ENCODE data around the gene TM9SF4.
"Not testable (repeated sequence)": the region's sequence is repeated elsewhere in the genome, so short reads cannot be mapped to it uniquely, and the experiment has no call there.

The TM9SF4 gene

DNA sequence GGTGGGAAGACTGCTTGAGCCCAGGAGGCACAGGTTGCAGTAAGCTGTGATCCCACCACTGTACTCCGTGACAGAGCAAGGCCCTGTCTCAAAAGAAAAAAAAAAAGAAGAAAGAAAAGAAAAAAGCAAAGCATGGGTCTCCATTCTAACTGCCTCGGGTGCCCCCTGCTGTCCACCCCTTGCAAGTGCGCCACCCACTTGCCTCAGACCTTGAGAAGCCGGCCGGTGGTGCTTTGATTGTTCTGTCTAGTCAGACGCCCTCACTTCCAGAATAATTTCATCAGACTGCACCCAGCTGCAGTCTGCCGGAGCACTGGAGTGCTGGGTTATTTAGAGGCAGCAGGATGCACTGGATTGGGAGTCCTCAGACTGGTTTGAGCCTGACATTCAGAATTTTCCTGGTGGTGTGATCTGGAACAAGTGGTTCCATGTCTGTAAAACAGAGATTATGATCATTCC, 17.6 kb upstream of the TM9SF4 start:
- no peak for DNase-seq (ENCODE audit: low read depth)

DNA sequence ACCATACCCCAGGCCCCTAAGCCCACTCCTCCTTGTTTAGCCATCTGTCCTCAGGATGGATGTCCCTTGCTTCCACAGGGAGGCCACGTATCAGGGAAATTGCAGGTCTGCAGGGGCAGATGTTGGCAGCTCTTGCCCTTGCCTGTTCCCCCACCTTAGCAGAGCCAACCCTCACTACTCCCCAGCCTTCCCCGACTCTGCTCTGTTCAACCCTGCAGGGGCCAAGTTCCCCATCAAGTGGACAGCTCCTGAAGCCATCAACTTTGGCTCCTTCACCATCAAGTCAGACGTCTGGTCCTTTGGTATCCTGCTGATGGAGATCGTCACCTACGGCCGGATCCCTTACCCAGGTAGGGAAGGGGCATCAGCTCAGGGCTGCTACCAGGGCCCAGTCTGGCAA, 10.7 kb upstream of the TM9SF4 start:
- DNase-seq (ENCODE audit: low read depth) = no peak

DNA sequence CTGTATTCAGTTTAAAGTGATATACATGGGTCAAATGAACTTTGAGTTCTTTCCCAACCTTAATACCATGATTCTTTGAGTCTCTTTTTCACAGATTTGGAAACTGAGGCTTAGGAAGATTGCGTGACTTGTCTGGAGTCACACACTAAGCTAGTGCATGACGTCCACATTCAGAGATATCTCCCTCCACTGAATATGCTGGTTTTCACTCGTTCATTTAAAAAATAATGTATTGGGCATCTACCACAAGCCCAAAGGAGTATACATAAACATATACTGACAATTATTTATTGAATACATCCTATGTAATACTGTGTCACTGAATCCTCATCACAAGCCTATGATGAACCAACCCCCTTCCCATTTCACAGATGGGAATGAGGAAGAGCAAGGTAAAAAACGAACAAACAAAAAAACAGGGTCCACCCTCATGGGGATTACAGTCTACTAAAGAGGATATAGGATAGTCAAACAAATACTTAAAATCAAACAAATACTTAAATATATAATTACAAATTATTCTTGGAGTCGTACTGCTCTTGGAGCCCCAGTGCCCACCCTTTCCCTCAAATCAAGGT, 611 bp upstream of the TM9SF4 start:
- no peak for DNase-seq (ENCODE audit: low read depth)

DNA sequence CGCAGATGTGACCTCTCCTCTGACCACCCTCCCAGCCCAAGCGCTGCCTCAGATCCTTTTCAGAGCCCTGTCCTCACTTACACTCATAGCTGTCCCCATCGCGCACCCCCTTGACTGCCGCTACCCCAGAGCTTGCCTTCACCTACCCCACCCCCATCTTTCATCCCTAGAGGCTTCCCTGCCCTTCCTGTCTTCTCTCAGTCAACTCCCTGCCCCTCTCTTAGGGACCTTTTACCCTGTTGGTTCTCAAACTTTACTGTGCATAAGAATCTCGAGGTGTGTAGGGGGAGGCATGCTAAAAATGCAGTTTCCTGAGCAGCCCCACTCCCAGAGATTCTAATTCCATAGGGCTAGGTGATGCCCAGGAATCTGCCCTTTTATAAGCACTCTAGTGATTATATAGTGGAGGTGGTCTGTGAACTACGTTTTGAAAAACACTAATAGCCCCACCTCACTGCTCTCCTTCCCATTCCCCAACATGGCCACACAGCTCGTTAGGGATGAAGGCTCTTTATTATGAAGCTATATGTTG, 725 bp downstream of the TM9SF4 start:
- DNase-seq (ENCODE audit: low read depth) = no peak

DNA sequence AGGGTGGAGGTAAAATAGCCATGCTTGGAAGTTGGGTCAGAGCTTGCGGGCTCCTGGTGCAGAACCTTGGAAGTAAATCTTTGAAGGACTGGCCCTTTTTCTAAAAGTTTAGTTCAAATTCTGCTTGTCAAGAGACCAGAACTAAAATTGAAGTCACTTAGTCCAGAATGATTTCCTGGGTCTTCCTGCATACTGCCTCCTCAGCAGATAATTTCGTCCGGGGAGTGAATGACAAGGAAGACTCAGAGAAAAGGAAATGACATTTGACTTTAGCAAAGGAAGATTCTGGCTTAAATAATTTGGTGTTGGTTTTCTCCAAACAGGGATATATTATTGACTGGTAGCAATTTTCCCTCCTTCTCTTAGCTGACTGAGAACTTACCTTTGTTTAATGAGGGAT, 1.2 kb downstream of the TM9SF4 start:
- DNase-seq (ENCODE audit: low read depth) = no peak

DNA sequence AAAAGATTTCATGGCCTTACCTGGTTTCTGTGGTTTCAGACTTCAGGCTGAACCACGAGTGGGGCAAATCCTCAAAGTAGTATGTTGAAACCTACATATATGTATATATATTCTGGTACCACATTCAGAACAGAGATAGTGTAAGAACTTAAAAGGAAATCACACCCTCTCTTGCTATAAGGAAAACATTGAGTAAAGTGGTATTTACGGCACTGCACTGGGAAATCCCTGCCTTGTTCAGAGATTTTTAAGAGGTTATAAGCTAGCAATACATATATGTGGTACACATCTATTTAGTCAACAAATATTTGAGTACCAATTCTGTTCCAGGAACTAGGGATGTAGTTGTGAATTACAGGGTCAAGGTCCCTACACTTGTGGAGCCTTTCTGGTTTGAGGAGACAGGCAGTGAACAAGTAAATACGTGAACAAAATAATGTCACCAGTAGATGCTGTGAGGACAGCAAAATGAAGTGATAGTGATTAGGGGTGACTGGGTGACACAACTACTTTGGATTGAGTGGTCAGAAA, 1.7 kb downstream of the TM9SF4 start:
- no peak for DNase-seq (ENCODE audit: low read depth)

DNA sequence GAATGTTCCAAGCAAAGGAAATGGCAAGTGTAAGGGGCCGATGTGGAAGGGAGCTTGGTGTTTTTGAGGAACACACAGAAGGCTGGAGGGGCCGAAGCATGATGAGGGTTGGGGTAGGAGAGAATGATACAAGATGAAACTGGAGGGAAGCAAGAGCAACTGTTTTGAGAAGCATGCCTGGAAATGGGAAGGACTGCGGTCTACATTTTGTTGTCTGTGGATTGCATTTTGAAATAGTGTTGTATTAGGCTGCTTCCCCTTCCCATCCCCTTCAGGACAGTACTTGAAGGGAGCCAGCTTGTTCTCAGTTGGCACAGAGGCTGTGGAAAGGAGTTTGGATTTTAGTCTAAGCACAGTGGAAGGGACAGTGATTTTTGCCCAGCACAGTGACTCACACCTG, 2.2 kb downstream of the TM9SF4 start:
- no peak for DNase-seq (ENCODE audit: low read depth)

DNA sequence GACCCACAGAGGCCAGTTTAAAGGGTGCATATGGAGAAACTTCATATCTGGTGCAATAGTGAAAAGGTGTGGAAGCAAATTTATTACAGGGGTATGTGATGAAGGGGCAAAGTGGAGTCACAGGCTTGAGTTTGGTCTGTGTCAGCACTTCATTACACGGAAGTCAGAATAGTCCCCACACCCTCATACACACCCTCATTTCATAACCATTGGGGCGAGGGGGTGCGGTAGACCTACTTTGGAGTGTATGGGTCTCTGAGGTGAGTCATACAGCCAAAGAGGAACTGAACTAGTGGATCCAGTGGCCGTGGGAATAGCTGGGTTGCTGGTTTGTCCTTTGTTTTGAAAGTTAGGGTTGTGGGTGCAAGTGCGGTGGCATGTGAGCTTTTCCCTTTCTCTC, 3.3 kb downstream of the TM9SF4 start:
- DNase-seq (ENCODE audit: low read depth) = no peak

DNA sequence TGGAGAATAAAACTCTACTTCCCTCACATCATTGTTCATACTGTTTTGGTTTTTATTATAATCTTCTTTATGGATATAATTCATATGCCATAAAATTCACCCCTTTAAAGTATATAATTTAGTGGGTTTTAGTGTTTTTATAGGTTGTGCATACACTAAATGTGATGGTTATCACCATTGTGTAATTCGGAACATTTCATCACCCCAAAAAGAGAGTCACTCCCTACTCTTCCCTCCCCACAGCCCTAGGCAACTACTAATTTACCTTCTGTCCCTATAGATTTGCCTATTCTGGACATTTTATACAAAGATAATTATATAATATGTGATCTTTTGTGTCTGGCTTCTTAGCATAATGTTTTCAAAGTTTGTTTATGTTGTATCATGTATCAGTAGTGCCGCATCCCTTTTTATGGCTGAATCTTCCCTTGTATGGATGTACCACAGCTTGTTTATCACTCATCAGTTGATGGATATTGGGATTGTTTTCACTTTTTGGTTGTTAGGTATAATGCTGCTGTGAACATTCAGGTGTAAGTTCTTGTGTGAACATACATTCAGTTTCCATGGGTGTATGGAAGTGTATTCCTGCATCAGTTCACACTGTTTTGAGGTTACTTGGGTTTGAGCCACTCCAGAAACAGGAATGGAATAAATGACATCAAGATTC, 4.2 kb downstream of the TM9SF4 start:
- DNase-seq (ENCODE audit: low read depth) = no peak

DNA sequence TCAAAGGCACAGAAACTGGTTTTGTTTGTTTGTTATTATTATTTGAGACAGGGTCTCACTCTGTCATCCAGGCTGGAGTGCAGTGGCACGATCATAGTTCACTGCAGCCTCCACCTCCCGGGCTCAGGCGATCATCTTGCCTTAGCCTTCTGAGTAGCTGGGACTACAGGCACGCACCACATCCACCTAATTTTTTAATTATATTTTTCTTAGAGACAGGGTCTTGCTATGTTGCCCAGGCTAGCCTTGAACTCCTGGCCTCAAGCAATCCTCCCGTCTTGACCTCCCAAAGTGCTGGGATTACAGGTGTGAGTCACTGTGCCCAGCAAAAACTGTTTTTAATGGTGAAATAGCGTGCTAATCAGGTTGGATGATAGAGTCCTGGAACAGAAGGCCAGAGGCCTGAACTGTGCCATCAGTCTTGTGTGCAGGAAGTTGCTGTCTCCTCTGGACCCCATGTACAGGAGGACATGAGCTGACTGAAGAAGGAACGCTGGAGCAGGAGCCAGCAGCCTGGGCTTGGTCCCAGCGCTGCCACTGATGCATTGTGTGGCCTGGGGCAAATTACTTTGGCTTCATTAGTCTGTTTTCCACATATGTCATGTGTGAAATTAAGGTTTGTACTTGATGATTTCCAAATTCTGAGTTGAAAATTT, 4.9 kb downstream of the TM9SF4 start:
- no peak for DNase-seq (ENCODE audit: low read depth)

DNA sequence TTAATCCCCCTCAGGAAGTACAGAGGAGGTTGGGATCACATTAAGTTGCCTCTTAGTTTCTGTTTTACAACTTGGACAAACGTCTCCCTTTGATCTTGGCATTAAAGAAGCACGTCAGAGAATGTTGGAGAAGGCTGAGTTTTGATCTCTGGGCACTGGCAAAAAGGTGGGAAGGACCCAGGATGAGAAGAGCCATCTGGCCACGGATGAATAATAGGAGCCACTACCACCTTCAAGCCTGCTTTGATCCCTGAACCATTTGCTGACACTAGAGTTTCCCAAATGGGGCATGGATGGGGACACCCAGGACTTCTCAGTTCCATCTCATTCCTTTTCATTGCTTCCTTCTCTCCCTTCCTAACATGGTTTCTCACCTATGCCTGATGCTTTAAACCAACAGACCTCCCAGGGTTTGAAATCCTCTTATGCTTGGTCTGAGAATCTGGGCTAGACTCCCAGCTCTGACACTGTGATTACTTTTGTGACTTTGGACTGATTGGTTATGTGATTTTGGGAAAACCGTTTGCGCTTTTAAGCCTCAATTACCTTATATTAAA, 5.8 kb downstream of the TM9SF4 start:
- no peak for DNase-seq (ENCODE audit: low read depth)

DNA sequence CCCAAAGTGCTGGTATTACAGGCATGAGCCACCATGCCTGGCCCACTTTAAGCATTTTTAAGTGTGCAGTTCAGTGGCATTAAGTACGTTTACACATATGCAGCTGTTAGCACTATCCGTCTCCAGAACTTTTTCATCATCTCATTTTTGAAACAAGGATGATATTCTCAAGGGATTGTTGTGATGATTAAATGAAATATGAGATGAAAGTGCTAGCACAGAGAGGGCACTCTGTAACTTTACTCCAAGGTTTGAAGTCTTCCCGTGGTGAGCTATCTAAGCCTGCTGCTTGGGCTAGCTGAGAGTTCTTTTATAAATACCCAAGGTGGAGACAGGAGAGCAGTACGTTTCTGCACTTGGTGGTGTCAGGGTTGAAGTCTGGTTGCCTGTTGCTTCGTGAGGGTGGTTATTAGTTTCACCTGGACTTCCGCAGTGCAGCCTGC, 6.6 kb downstream of the TM9SF4 start:
- DNase-seq (ENCODE audit: low read depth) = no peak

DNA sequence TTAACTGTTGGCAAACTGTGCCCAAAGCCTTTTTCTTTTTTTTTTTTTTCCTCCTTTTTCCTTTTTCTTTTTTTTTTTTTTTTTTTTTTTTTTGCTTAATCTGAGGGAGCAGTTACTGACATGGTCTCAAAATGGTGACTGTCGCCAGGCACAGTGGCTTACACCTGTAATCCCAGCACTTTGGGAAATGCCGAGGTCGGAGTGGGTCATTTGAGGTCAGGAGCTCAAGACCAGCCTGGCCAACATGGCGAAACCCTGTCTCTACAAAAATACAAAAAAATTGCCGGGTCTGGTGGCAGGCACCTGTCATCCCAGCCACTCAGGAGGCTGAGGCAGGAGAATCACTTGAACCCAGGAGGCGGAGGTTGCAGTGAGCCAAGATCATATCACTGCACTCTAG, 7.3 kb downstream of the TM9SF4 start:
- not testable (repeated sequence) for DNase-seq (ENCODE audit: low read depth)

DNA sequence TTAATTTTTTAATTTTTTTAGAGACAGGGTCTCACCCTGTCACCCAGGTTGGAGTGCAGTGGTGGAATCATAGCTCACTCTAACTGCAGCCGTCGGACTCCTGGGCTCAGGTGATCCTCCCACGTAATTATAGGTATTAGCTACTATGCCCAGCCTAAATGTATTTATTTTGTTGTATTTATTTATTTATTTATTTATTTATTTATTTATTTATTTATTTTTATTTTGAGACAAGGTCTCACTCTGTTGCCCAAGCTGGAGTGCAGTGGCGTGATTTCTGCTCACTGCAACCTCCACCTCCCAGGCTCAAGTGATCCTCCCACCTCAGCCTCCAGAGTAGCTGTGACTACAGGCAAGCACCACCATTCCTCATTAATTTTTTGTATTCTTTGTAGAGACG, 8.9 kb downstream of the TM9SF4 start:
- not testable (repeated sequence) for DNase-seq (ENCODE audit: low read depth)

DNA sequence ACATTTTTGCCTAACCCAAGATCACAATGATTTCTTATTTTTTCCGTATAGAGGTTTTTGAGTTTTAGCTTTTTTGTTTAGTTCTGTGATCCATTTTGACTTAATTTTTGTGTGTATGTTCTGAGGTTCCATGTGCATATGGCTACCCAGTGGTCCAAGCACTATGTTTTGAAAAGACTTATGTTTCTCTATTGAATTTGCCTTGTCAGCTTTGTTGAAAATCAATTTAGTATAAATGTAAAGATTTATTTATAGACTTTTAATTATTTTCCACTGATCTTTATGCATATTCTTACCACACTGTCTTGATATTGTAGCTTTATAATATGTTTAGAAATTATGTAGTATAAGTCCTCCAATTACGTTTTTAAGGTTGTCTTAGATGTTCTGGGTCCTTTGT, 10.2 kb downstream of the TM9SF4 start:
- DNase-seq (ENCODE audit: low read depth) = no peak

DNA sequence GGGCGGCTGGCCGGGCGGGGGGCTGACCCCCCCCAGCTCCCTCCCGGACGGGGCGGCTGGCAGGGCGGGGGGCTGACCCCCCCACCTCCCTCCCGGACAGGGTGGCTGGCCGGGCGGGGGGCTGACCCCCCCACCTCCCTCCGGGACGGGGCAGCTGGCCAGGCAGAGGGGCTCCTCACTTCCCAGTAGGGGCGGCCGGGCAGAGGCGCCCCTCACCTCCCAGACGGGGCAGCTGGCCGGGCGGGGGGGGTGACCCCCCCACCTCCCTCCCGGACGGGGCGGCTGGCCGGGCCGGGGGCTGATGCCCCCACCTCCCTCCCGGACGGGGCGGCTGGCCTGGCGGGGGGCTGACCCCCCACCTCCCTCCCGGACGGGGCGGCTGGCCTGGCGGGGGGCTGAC, 12.4 kb downstream of the TM9SF4 start:
- not testable (repeated sequence) for DNase-seq (ENCODE audit: low read depth)

DNA sequence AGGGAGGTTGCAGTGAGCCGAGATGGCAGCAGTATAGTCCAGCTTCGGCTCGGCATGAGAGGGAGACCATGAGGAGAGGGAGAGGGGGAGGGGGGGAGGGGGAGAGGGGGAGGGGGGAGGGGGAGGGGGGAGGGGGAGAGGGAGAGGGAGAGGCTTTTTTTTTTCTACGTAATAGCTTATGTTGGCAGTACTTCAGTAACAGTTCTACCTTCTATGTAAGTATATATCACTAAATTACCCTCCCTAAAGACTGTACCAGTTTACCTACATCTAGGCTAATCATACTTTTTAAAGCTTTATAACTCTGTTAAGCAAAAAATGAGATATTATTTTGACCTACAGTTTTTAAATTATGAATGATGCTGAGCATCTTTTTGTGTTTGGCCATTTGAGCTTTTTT, 13.6 kb downstream of the TM9SF4 start:
- no peak for DNase-seq (ENCODE audit: low read depth)

DNA sequence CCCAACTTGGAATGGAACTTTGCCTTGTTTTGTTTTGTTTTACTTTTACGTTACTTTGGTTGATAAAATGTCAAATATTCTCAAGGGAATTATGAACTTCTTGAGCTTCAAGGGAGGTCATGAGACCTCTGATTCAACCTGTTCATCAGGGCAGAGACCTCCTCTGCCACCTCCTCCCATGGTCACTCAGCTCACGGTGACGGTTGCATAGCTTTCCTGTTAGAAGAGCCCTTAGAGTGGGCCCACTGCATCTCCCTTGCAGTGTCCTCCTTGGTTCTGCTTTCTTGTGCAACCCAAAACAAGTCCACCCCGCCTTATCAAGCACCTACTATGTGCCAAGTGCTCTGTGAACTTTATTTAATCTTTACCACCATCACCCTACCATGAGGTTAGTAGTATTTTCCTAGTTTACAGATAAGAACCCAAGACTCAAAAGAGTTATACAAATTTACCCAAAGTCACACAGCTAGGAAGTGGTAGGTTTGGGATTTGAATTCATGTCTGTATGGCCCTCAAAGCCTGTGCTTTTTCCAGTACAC, 15.5 kb downstream of the TM9SF4 start:
- no peak for DNase-seq (ENCODE audit: low read depth)

DNA sequence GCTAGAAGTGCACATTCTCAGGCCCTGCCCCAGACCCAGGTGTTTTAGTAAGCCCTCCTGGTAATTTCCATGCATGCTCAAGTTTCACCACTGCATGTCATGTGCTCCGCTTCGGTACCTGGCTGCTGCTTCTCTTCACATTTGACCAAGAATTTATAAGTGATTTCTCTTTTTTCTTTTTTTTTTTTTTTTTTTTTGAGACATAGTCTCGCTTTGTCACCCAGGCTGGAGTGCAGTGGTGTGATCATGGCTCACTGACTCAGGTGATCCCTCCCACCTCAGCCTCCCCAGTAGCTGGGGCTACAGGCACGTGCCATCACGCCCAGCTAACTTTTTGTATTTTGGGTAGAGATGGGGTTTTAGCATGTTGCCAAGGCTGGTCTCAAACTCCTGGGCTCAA, 16.0 kb downstream of the TM9SF4 start:
- no peak for DNase-seq (ENCODE audit: low read depth)

DNA sequence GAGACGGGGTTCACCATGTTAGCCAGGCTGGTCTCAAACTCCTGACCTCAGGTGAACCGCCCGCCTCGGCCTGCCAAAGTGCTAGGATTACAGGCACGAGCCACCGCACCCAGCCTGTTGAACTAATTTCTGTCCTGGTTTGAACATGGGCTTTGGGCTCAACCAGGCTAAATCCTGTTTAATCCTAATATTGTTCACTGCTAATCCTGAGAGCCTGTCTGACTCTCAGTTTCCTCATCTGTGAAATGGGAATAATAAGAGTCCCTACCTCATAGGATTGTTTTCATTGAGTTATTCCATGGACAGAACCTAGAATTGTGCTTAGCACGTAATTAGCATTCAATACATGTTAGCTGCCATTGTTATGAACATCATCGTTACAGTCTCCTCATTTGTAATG, 17.4 kb downstream of the TM9SF4 start:
- no peak for DNase-seq (ENCODE audit: low read depth)

DNA sequence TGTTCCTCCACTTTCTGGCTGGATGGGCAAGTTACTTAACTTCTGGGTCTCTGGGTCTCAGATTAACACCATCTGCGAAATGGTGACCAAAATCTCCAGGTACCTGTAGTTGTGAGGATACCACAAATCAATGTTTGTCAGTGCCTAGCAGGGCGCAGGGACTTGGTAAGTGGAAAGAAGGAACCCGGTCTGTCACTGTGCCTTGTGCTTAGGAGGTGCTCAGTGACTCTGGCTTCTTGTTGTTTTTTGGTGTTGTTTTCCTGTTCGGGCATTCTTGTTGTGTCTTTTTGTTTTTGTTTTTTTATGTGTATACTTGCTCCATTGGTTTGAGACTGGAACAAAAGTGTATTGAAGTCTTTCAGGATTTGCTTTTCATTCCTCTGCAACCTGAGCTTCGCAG, 17.8 kb downstream of the TM9SF4 start:
- DNase-seq (ENCODE audit: low read depth) = no peak

DNA sequence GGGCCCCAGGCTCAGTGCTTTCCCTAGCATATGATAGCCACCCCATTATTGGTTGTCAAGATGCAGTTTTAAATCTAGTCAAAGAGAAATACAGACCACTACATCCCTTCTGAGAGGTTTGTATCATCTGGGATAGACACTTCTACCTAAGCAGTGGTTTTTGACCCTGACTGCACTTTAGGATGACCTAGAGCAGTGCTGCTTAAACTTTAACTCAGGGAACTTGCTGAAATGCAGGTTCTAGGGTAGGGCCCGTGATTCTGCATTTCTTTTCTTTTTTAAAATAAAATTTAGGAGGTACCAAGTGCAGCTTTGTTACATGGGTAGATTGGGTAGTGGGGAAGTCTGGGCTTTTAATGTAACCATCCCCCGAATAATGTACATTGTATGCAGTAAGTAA, 18.7 kb downstream of the TM9SF4 start:
- no peak for DNase-seq (ENCODE audit: low read depth)

DNA sequence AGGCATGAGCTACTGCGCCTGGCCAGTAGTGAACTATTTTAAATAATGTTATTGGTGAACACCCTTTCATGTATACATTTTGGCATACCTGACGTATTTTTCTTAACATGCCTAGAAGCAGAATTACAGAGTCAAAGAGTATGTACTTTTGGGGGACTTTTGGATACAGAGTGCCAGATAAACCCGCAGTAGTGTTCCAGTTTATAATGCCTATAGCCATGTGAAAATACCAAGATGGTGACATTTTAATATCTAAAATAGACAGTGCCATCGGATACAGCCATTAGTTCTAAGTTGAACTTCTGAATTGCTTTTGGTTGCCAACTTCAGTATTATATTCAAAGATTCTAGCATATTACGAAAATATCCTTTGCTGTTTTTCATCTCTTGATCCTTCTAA, 20.3 kb downstream of the TM9SF4 start:
- DNase-seq (ENCODE audit: low read depth) = no peak

Measured in non-pigmented ciliary epithelial cell (primary cell).